ENCODE results near the gene KNSTRN. TPM values are rescaled to one million over a fixed set of nuclear protein-coding genes. Genes with fewer than 3 reads are reported as not detected.

The KNSTRN gene
- total RNA-seq, 1 donor from 2014 or later = 49.9 TPM

- no peaks in the 10 kb centered on the region for H3K36me3 Mint-ChIP-seq (ENCODE audit: low read depth)
- no peaks in the 10 kb centered on the region for H3K27me3 Mint-ChIP-seq (ENCODE audit: low read depth)
- H3K4me3 Mint-ChIP-seq (ENCODE audit: low read depth) = no peak within 1 kb of the TSS
- intact Hi-C loops (cut with micrococcal nuclease) = no loop called here
- no peak within 1 kb of the TSS for H3K27ac Mint-ChIP-seq
- peaks cover 2% of the 10 kb centered on the region for H3K4me1 Mint-ChIP-seq (ENCODE audit: low read depth)
- no peak for DNase-seq (ENCODE audit: low spot score)
- H3K9me3 Mint-ChIP-seq = no peaks in the 10 kb centered on the region
These were observed 41.7 kb upstream of the KNSTRN start, which contains the start of gene CCDC9B for GRCh38 chr15:40340740-40341400. TSS of gene CCDC9B (minus strand) at chr15:40340939. CDS start at chr15:40340819, 120 bp downstream.

GRCh38 chr15:40342416-40343320 lies 39.9 kb upstream of the KNSTRN start:
- peaks cover 2% of the 10 kb centered on the region for H3K4me1 Mint-ChIP-seq (ENCODE audit: low read depth)
- DNase-seq (ENCODE audit: low spot score) = no peak
- no peak overlapping the region for H3K27ac Mint-ChIP-seq
- no peaks in the 10 kb centered on the region for H3K36me3 Mint-ChIP-seq (ENCODE audit: low read depth)
- H3K27me3 Mint-ChIP-seq (ENCODE audit: low read depth) = no peaks in the 10 kb centered on the region
- no peaks in the 10 kb centered on the region for H3K9me3 Mint-ChIP-seq
- intact Hi-C loops (cut with micrococcal nuclease) = no loop called here
- H3K4me3 Mint-ChIP-seq (ENCODE audit: low read depth) = no peak overlapping the region

- intact Hi-C loops (cut with micrococcal nuclease) = no loop called here
- Mint-ChIP-seq H3K36me3 (ENCODE audit: low read depth) (no peaks in the 10 kb centered on the region), H3K4me1 (ENCODE audit: low read depth) (no peaks in the 10 kb centered on the region), H3K27ac (no peak overlapping the region), H3K27me3 (ENCODE audit: low read depth) (no peaks in the 10 kb centered on the region), H3K9me3 (no peaks in the 10 kb centered on the region), H3K4me3 (ENCODE audit: low read depth) (no peak overlapping the region)
- DNase-seq (ENCODE audit: low spot score) = no peak
These were observed 39.0 kb upstream of the KNSTRN start for GRCh38 chr15:40343512-40343911.

GRCh38 chr15:40344217-40344616 lies 38.3 kb upstream of the KNSTRN start:
- Mint-ChIP-seq H3K4me3 (ENCODE audit: low read depth) (no peak overlapping the region), H3K27ac (no peak overlapping the region), H3K36me3 (ENCODE audit: low read depth) (no peaks in the 10 kb centered on the region), H3K27me3 (ENCODE audit: low read depth) (no peaks in the 10 kb centered on the region), H3K9me3 (no peaks in the 10 kb centered on the region), H3K4me1 (ENCODE audit: low read depth) (no peaks in the 10 kb centered on the region)
- intact Hi-C loops (cut with micrococcal nuclease) = loop anchor here (1.0 kb wide), 1 partner anchor 78 kb away; no protein-coding TSS in a partner anchor
- DNase-seq (ENCODE audit: low spot score) = no peak

GRCh38 chr15:40344631-40345120 lies 37.8 kb upstream of the KNSTRN start:
- Mint-ChIP-seq H3K4me1 (ENCODE audit: low read depth) (no peaks in the 10 kb centered on the region), H3K27ac (no peak overlapping the region)
- intact Hi-C loops (cut with micrococcal nuclease) = loop anchor here (1.0 kb wide), 1 partner anchor 78 kb away; no protein-coding TSS in a partner anchor

GRCh38 chr15:40345225-40345866 lies 37.2 kb upstream of the KNSTRN start:
- Mint-ChIP-seq H3K27me3 (ENCODE audit: low read depth) (no peaks in the 10 kb centered on the region), H3K4me3 (ENCODE audit: low read depth) (no peak overlapping the region), H3K27ac (no peak overlapping the region), H3K36me3 (ENCODE audit: low read depth) (no peaks in the 10 kb centered on the region), H3K4me1 (ENCODE audit: low read depth) (no peaks in the 10 kb centered on the region), H3K9me3 (no peaks in the 10 kb centered on the region)
- intact Hi-C loops (cut with micrococcal nuclease) = no loop called here
- DNase-seq (ENCODE audit: low spot score) = no peak

More at GRCh38 chr15:40344631-40345120, 37.8 kb upstream of the KNSTRN start:
- Mint-ChIP-seq H3K27me3 (ENCODE audit: low read depth) (no peaks in the 10 kb centered on the region), H3K36me3 (ENCODE audit: low read depth) (no peaks in the 10 kb centered on the region), H3K9me3 (no peaks in the 10 kb centered on the region), H3K4me3 (ENCODE audit: low read depth) (no peak overlapping the region)
- peak; percentile 64 for DNase-seq (ENCODE audit: low spot score)

- Mint-ChIP-seq H3K36me3 (ENCODE audit: low read depth) (no peaks in the 10 kb centered on the region), H3K4me3 (ENCODE audit: low read depth) (no peak overlapping the region), H3K27me3 (ENCODE audit: low read depth) (no peaks in the 10 kb centered on the region), H3K9me3 (no peaks in the 10 kb centered on the region), H3K4me1 (ENCODE audit: low read depth) (no peaks in the 10 kb centered on the region), H3K27ac (no peak overlapping the region)
- DNase-seq (ENCODE audit: low spot score) = no peak
- intact Hi-C loops (cut with micrococcal nuclease) = no loop called here
These were observed 36.5 kb upstream of the KNSTRN start for GRCh38 chr15:40345867-40346578.

GRCh38 chr15:40346579-40347558 lies 35.7 kb upstream of the KNSTRN start:
- H3K27ac Mint-ChIP-seq = no peak overlapping the region
- H3K36me3 Mint-ChIP-seq (ENCODE audit: low read depth) = no peaks in the 10 kb centered on the region
- no peak overlapping the region for H3K4me3 Mint-ChIP-seq (ENCODE audit: low read depth)
- no peaks in the 10 kb centered on the region for H3K27me3 Mint-ChIP-seq (ENCODE audit: low read depth)
- no peaks in the 10 kb centered on the region for H3K4me1 Mint-ChIP-seq (ENCODE audit: low read depth)
- H3K9me3 Mint-ChIP-seq = no peaks in the 10 kb centered on the region
- intact Hi-C loops (cut with micrococcal nuclease) = no loop called here
- DNase-seq (ENCODE audit: low spot score) = no peak

GRCh38 chr15:40347559-40348473 lies 34.7 kb upstream of the KNSTRN start:
- no peaks in the 10 kb centered on the region for H3K4me1 Mint-ChIP-seq (ENCODE audit: low read depth)
- H3K36me3 Mint-ChIP-seq (ENCODE audit: low read depth) = no peaks in the 10 kb centered on the region
- H3K9me3 Mint-ChIP-seq = no peaks in the 10 kb centered on the region
- no peak overlapping the region for H3K4me3 Mint-ChIP-seq (ENCODE audit: low read depth)
- H3K27ac Mint-ChIP-seq = no peak overlapping the region
- no peaks in the 10 kb centered on the region for H3K27me3 Mint-ChIP-seq (ENCODE audit: low read depth)
- intact Hi-C loops (cut with micrococcal nuclease) = no loop called here
- no peak for DNase-seq (ENCODE audit: low spot score)

- H3K4me1 Mint-ChIP-seq (ENCODE audit: low read depth) = no peaks in the 10 kb centered on the region
- H3K27me3 Mint-ChIP-seq (ENCODE audit: low read depth) = no peaks in the 10 kb centered on the region
- H3K27ac Mint-ChIP-seq = no peak overlapping the region
- H3K4me3 Mint-ChIP-seq (ENCODE audit: low read depth) = no peak overlapping the region
- intact Hi-C loops (cut with micrococcal nuclease) = no loop called here
- DNase-seq (ENCODE audit: low spot score) = no peak
- H3K36me3 Mint-ChIP-seq (ENCODE audit: low read depth) = no peaks in the 10 kb centered on the region
- no peaks in the 10 kb centered on the region for H3K9me3 Mint-ChIP-seq
These were observed 34.0 kb upstream of the KNSTRN start for GRCh38 chr15:40348474-40348870.

- intact Hi-C loops (cut with micrococcal nuclease) = no loop called here
- no peak overlapping the region for H3K4me3 Mint-ChIP-seq (ENCODE audit: low read depth)
- H3K9me3 Mint-ChIP-seq = no peaks in the 10 kb centered on the region
- H3K36me3 Mint-ChIP-seq (ENCODE audit: low read depth) = no peaks in the 10 kb centered on the region
- no peak overlapping the region for H3K27ac Mint-ChIP-seq
- no peaks in the 10 kb centered on the region for H3K4me1 Mint-ChIP-seq (ENCODE audit: low read depth)
- DNase-seq (ENCODE audit: low spot score) = no peak
- peaks cover 6% of the 10 kb centered on the region for H3K27me3 Mint-ChIP-seq (ENCODE audit: low read depth)
These were observed 33.4 kb upstream of the KNSTRN start for GRCh38 chr15:40349163-40349562.

All from activated T-helper 2 cell treated with anti-CD3 and anti-CD28 coated beads, Interferon-gamma antibody, Interleukin-2, Interleukin-4, amounts not matched to agents 10 μg/mL and 5 μg/mL and 100 μg/mL, durations not matched to agents 14 hours and 24 hours and 36 hours (primary cell).